Kidney (tissue), 14 donors: Measurements from ENCODE around the gene ATP13A3. TPM values are rescaled to one million over a fixed set of nuclear protein-coding genes. Genes with fewer than 3 reads are reported as not detected.

ENCODE experiments used
- DNase-seq, 5 donors: peaks; one replicate each; pipeline ENCODE4 v3.0.0-alpha.2; 2013 to 2020
- FAIRE-seq: peaks from 2 replicates; lab custom pipeline; 2012; peaks lifted over from hg19 to GRCh38; lab: Jason Lieb, UNC
- H3K27ac ChIP-seq, 2 donors: one replicate each; pipeline ENCODE4 v1.7.0; 2013; ENCODE audit warnings: low read depth in 2 of 2, low read length in 2 of 2, inconsistent platforms in 1 of 2
- H3K27me3 ChIP-seq: one replicate; pipeline ENCODE4 v1.7.1; 2013; ENCODE audit warnings: low read length, inconsistent platforms; ENCODE audit not compliant: control insufficient read depth, insufficient read depth
- H3K36me3 ChIP-seq, 3 donors: one replicate each; pipeline versions ENCODE4 v1.7.0 to v1.7.1; 2013; ENCODE audit warnings: low read length in 3 of 3, control low read depth in 1 of 3, inconsistent platforms in 1 of 3; ENCODE audit not compliant: insufficient read depth in 3 of 3, control insufficient read depth in 2 of 3
- H3K4me1 ChIP-seq, 3 donors: one replicate each; pipeline versions ENCODE4 v1.7.0 to v1.7.1; 2013; ENCODE audit warnings: low read length in 3 of 3, inconsistent platforms in 1 of 3, low read depth in 1 of 3; ENCODE audit not compliant: control insufficient read depth in 2 of 3, insufficient read depth in 2 of 3
- H3K4me3 ChIP-seq, 3 donors: one replicate each; pipeline versions ENCODE4 v1.7.0 to v1.8.1; 2013; ENCODE audit warnings: low read length in 3 of 3, control low read depth in 1 of 3, inconsistent platforms in 1 of 3
- H3K9ac ChIP-seq, 3 donors: one replicate each; pipeline versions ENCODE4 v1.7.0 to v1.7.1; 2013; ENCODE audit warnings: low read length in 3 of 3, control low read depth in 1 of 3, inconsistent platforms in 1 of 3
- H3K9me3 ChIP-seq, 3 donors: one replicate each; pipeline versions ENCODE4 v1.7.0 to v1.7.1; 2013; ENCODE audit warnings: low read length in 3 of 3, control low read depth in 1 of 3, inconsistent platforms in 1 of 3; ENCODE audit not compliant: control insufficient read depth in 2 of 3, insufficient read depth in 1 of 3
- CTCF ChIP-seq: IDR thresholded peaks from 3 replicates; pipeline ENCODE4 v1.5.1; 2012; ENCODE audit warnings: mild to moderate bottlenecking, moderate library complexity, borderline replicate concordance; ENCODE audit not compliant: insufficient read depth; ENCODE audit errors: extremely low read depth
- intact Hi-C: fragments of 100-400 bp; cut with DNase I; formaldehyde crosslinking; loops from one replicate; pipeline ENCODE4 v1.11.1; 2022
- polyA plus RNA-seq: library from polyadenylated mRNA; stranded (reverse); fragments of 350-450 nt; fragmentation: Illumina TruSeq; extraction: RNeasy Lipid Tissue Mini Kit (QIAGEN cat#74804); gene quantifications from one replicate; pipeline ENCODE4 v1.2.3, GENCODE V29; 2014; ENCODE audit warnings: low read depth, low replicate concordance; ENCODE audit not compliant: insufficient read depth
- total RNA-seq: library from RNA; stranded (reverse); fragmentation: NEBNext Ultra II Directional; extraction: Animal tissue kit (Norgen Biotek cat#: 25700); gene quantifications from one replicate; pipeline ENCODE4 v1.2.1, GENCODE V29; 2021
- donor health status: control.
- donor health status: control.
- donor health status: control.
- donor health status: control.
- donor health status: control.
- donor health status: DM: yes; HTN: yes; CAD: no.
- donor health status: Normal renal cell carcinoma (clear cell type).

ATP13A3 gene
- total and polyA plus RNA-seq, 2 donors from 2014 or later: 15.3 to 103 TPM

- FAIRE-seq (no peak), DNase-seq (no peak)
- Histone ChIP-seq H3K9me3 (no peaks in the 10 kb centered on the region), H3K4me3 (no peak overlapping the region), H3K4me1 (no peaks in the 10 kb centered on the region), H3K27me3 (no peaks in the 10 kb centered on the region), H3K36me3 (peaks cover 8 to 34% (median 28%) of the 10 kb centered on the region in 3 donors), H3K27ac (no peak overlapping the region), H3K9ac (no peak overlapping the region)
- no peak for TF ChIP-seq CTCF
- intact Hi-C loops: no loop called here
Measured at GRCh38 chr3:194440756-194441155, 46.0 kb downstream of the ATP13A3 start.

- no peaks in the 10 kb centered on the region for H3K27me3 ChIP-seq
- H3K9me3 ChIP-seq: no peaks in the 10 kb centered on the region
- H3K4me3 ChIP-seq: no peak overlapping the region
- peaks cover 10 to 35% (median 32%) of the 10 kb centered on the region in 3 donors for H3K36me3 ChIP-seq
- no peak for FAIRE-seq
- no peak overlapping the region for H3K27ac ChIP-seq
- peak in 2 of 5 donors; percentile 20 to 29 for DNase-seq
- H3K9ac ChIP-seq: no peak overlapping the region
- no peak for TF ChIP-seq CTCF
- no peaks in the 10 kb centered on the region for H3K4me1 ChIP-seq
- intact Hi-C loops: no loop called here
Measured at GRCh38 chr3:194439881-194440550, 46.8 kb downstream of the ATP13A3 start.

GRCh38 chr3:194434503-194434902 lies 52.3 kb downstream of the ATP13A3 start:
- intact Hi-C loops: no loop called here
- Histone ChIP-seq H3K9ac (no peak overlapping the region), H3K27ac (no peak overlapping the region), H3K9me3 (no peaks in the 10 kb centered on the region), H3K4me3 (no peak overlapping the region), H3K4me1 (no peaks in the 10 kb centered on the region), H3K36me3 (peaks cover 16 to 42% (median 37%) of the 10 kb centered on the region in 3 donors), H3K27me3 (no peaks in the 10 kb centered on the region)
- no peak for TF ChIP-seq CTCF
- DNase-seq (no peak), FAIRE-seq (no peak)

- no peaks in the 10 kb centered on the region for H3K9me3 ChIP-seq
- H3K9ac ChIP-seq: no peak overlapping the region
- no peaks in the 10 kb centered on the region for H3K4me1 ChIP-seq
- no peak overlapping the region for H3K4me3 ChIP-seq
- intact Hi-C loops: no loop called here
- DNase-seq (no peak), FAIRE-seq (no peak)
- no peak for TF ChIP-seq CTCF
- H3K36me3 ChIP-seq: peaks cover 13 to 37% (median 32%) of the 10 kb centered on the region in 3 donors
- no peaks in the 10 kb centered on the region for H3K27me3 ChIP-seq
- H3K27ac ChIP-seq: no peak overlapping the region
Measured at GRCh38 chr3:194431554-194431953, 55.2 kb downstream of the ATP13A3 start.
